Measurements from ENCODE around the gene EXOC2. TPM values are rescaled to one million over a fixed set of nuclear protein-coding genes. Genes with fewer than 3 reads are reported as not detected.
A peak's percentile ranks its signal among the peaks of the same experiment; 100 is the strongest.

The EXOC2 gene
- total RNA-seq, 1 donor from 2014 or later, result 44.4 TPM

GRCh38 chr6:674956-675355, 18.0 kb downstream of the EXOC2 start:
- H3K9me3 ChIP-seq (ENCODE audit: insufficient read depth, low read depth, low read length), result no peaks in the 10 kb centered on the region
- no peak for TF ChIP-seq EZH2 (IDR thresholded peaks at IDR 0.05; ENCODE audit: insufficient read depth, low read length)
- TF ChIP-seq, protein P1, sequence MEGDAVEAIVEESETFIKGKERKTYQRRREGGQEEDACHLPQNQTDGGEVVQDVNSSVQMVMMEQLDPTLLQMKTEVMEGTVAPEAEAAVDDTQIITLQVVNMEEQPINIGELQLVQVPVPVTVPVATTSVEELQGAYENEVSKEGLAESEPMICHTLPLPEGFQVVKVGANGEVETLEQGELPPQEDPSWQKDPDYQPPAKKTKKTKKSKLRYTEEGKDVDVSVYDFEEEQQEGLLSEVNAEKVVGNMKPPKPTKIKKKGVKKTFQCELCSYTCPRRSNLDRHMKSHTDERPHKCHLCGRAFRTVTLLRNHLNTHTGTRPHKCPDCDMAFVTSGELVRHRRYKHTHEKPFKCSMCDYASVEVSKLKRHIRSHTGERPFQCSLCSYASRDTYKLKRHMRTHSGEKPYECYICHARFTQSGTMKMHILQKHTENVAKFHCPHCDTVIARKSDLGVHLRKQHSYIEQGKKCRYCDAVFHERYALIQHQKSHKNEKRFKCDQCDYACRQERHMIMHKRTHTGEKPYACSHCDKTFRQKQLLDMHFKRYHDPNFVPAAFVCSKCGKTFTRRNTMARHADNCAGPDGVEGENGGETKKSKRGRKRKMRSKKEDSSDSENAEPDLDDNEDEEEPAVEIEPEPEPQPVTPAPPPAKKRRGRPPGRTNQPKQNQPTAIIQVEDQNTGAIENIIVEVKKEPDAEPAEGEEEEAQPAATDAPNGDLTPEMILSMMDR (IDR thresholded peaks at IDR 0.05; ENCODE audit: insufficient read depth, low read depth, low read length), result no peak
- H3K36me3 ChIP-seq (ENCODE audit: insufficient read depth, low read length), result no peaks in the 10 kb centered on the region
- no peaks in the 10 kb centered on the region for H3K27me3 ChIP-seq (ENCODE audit: insufficient read depth, low read length)
- no peak overlapping the region for H3K27ac ChIP-seq (ENCODE audit: low read depth, low read length)
- no peaks in the 10 kb centered on the region for H3K27me3 Mint-ChIP-seq (ENCODE audit: low read depth, unreplicated experiment)
- peaks cover 72% of the 10 kb centered on the region for H3K79me2 ChIP-seq (ENCODE audit: insufficient read depth, low read length)
- DNase-seq (ENCODE audit: low read depth) (no peak), FAIRE-seq (no peak)
- H4K20me1 ChIP-seq (ENCODE audit: insufficient read depth, low read length), result peaks cover 12% of the 10 kb centered on the region
- H3K4me1 Mint-ChIP-seq (ENCODE audit: low read depth, unreplicated experiment), result peaks cover 36% of the 10 kb centered on the region
- peak overlapping the region; percentile 50 for H3K27ac Mint-ChIP-seq (ENCODE audit: unreplicated experiment)
- peak overlapping the region; percentile 33 for H3K4me2 ChIP-seq (ENCODE audit: low read length)
- peaks cover 2% of the 10 kb centered on the region for H3K9me3 Mint-ChIP-seq (ENCODE audit: unreplicated experiment)
- H2AFZ ChIP-seq (ENCODE audit: low read depth, low read length), result no peak overlapping the region
- peak overlapping the region; percentile 17 for H3K9ac ChIP-seq (ENCODE audit: low read length)
- peaks cover 8% of the 10 kb centered on the region for H3K4me1 ChIP-seq (ENCODE audit: insufficient read depth, low read length)
- H3K36me3 Mint-ChIP-seq (ENCODE audit: low read depth, unreplicated experiment), result peaks cover 3% of the 10 kb centered on the region
- no peak overlapping the region for H3K4me3 ChIP-seq (ENCODE audit: insufficient read depth, low read depth, low read length)
- H3K4me3 Mint-ChIP-seq (ENCODE audit: unreplicated experiment), result no peak overlapping the region

DNA sequence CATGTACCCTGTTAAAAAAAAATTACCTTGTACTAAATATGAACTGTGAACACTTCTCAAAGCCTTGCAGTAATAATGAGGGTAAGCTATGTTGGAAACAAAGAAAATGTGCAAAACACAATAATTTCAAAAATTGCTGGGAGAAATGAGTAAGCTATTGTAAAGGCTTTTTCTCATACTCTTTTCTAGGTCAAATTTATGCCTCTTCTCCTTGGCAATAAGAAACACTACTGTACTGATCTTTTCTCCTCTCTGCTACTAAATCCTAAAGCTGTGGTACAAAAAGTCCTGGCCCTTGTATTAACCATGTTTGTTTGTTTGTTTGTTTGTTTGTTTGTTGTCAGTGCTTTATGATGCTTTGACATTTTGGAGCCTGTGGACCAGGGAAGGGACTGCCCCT, 18.5 kb downstream of the EXOC2 start:
- no peak overlapping the region for H3K4me3 Mint-ChIP-seq (ENCODE audit: unreplicated experiment)
- peak overlapping the region; percentile 17 for H3K9ac ChIP-seq (ENCODE audit: low read length)
- peaks cover 17% of the 10 kb centered on the region for H4K20me1 ChIP-seq (ENCODE audit: insufficient read depth, low read length)
- H3K36me3 Mint-ChIP-seq (ENCODE audit: low read depth, unreplicated experiment), result peaks cover 6% of the 10 kb centered on the region
- no peak overlapping the region for H2AFZ ChIP-seq (ENCODE audit: low read depth, low read length)
- no peaks in the 10 kb centered on the region for H3K9me3 ChIP-seq (ENCODE audit: insufficient read depth, low read depth, low read length)
- no peak for DNase-seq (ENCODE audit: low read depth)
- FAIRE-seq, result no peak
- no peak overlapping the region for H3K4me3 ChIP-seq (ENCODE audit: insufficient read depth, low read depth, low read length)
- H3K27me3 Mint-ChIP-seq (ENCODE audit: low read depth, unreplicated experiment), result no peaks in the 10 kb centered on the region
- peaks cover 72% of the 10 kb centered on the region for H3K79me2 ChIP-seq (ENCODE audit: insufficient read depth, low read length)
- H3K4me2 ChIP-seq (ENCODE audit: low read length), result peak overlapping the region; percentile 33
- H3K9me3 Mint-ChIP-seq (ENCODE audit: unreplicated experiment), result peaks cover 2% of the 10 kb centered on the region
- no peak overlapping the region for H3K27ac ChIP-seq (ENCODE audit: low read depth, low read length)
- H3K27ac Mint-ChIP-seq (ENCODE audit: unreplicated experiment), result no peak overlapping the region
- TF ChIP-seq, protein P1 (IDR thresholded peaks at IDR 0.05; ENCODE audit: insufficient read depth, low read depth, low read length), result no peak
- TF ChIP-seq EZH2 (IDR thresholded peaks at IDR 0.05; ENCODE audit: insufficient read depth, low read length), result no peak
- no peaks in the 10 kb centered on the region for H3K36me3 ChIP-seq (ENCODE audit: insufficient read depth, low read length)
- H3K4me1 ChIP-seq (ENCODE audit: insufficient read depth, low read length), result peaks cover 8% of the 10 kb centered on the region
- H3K4me1 Mint-ChIP-seq (ENCODE audit: low read depth, unreplicated experiment), result peaks cover 31% of the 10 kb centered on the region
- no peaks in the 10 kb centered on the region for H3K27me3 ChIP-seq (ENCODE audit: insufficient read depth, low read length)

- Histone ChIP-seq H3K4me2 (ENCODE audit: low read length) (no peak overlapping the region), H3K4me1 (ENCODE audit: insufficient read depth, low read length) (no peaks in the 10 kb centered on the region), H3K27me3 (ENCODE audit: insufficient read depth, low read length) (no peaks in the 10 kb centered on the region), H3K9ac (ENCODE audit: low read length) (no peak overlapping the region), H4K20me1 (ENCODE audit: insufficient read depth, low read length) (peaks cover 31% of the 10 kb centered on the region), H3K27ac (ENCODE audit: low read depth, low read length) (no peak overlapping the region), H3K4me3 (ENCODE audit: insufficient read depth, low read depth, low read length) (no peak overlapping the region), H2AFZ (ENCODE audit: low read depth, low read length) (no peak overlapping the region), H3K79me2 (ENCODE audit: insufficient read depth, low read length) (peaks cover 67% of the 10 kb centered on the region), H3K9me3 (ENCODE audit: insufficient read depth, low read depth, low read length) (no peaks in the 10 kb centered on the region), H3K36me3 (ENCODE audit: insufficient read depth, low read length) (no peaks in the 10 kb centered on the region)
- Mint-ChIP-seq H3K27me3 (ENCODE audit: low read depth, unreplicated experiment) (no peaks in the 10 kb centered on the region), H3K27ac (ENCODE audit: unreplicated experiment) (no peak overlapping the region), H3K36me3 (ENCODE audit: low read depth, unreplicated experiment) (peaks cover 8% of the 10 kb centered on the region), H3K9me3 (ENCODE audit: unreplicated experiment) (peaks cover 10% of the 10 kb centered on the region), H3K4me1 (ENCODE audit: low read depth, unreplicated experiment) (peaks cover 6% of the 10 kb centered on the region), H3K4me3 (ENCODE audit: unreplicated experiment) (no peak overlapping the region)
- DNase-seq (ENCODE audit: low read depth), result no peak
- no peak for FAIRE-seq
- no peak for TF ChIP-seq EZH2 (IDR thresholded peaks at IDR 0.05; ENCODE audit: insufficient read depth, low read length)
- TF ChIP-seq, protein P1 (IDR thresholded peaks at IDR 0.05; ENCODE audit: insufficient read depth, low read depth, low read length), result no peak
Measured at GRCh38 chr6:667253-667927, 25.5 kb downstream of the EXOC2 start.
